Thyroid gland (tissue), 4 donors: ENCODE results near the gene DHRS4L2.
"Not testable (repeated sequence)": the region's sequence is repeated elsewhere in the genome, so short reads cannot be mapped to it uniquely, and the experiment has no call there.

ENCODE experiments used
- CTCF ChIP-seq, 6 experiments: fragments of 200-600 bp in 3 of 6; fragments of 450-650 bp in 3 of 6; sonication (generic) in 3 of 6; IDR thresholded peaks; one replicate each; pipeline ENCODE4 v1.5.1; 2016 to 2019; ENCODE audit warnings: antibody characterized with exemption in 6 of 6, mild to moderate bottlenecking in 2 of 6, inconsistent platforms in 1 of 6, moderate library complexity in 1 of 6
- POLR2A ChIP-seq, 2 donors: fragments of 450-650 bp; IDR thresholded peaks; one replicate each; pipeline ENCODE4 v1.6.1; 2017; ENCODE audit warnings: antibody characterized with exemption in 2 of 2, mild to moderate bottlenecking in 2 of 2, moderate library complexity in 1 of 2

GRCh38 chr14:23954279-23954614 lies 34.5 kb upstream of the DHRS4L2 start:
- not testable (repeated sequence) for TF ChIP-seq CTCF, POLR2A (IDR thresholded peaks at IDR 0.05)
